Posterior cingulate gyrus (tissue), 11 donors: Measurements from ENCODE around the gene CEPT1.
"Not testable (repeated sequence)": the region's sequence is repeated elsewhere in the genome, so short reads cannot be mapped to it uniquely, and the experiment has no call there.

ENCODE experiments used
- DNase-seq, 10 donors: peaks; one replicate each; pipeline versions ENCODE4 v3.0.0 to v3.0.0-alpha.2; 2020 to 2021; ENCODE audit warnings: mixed read lengths in 3 of 10
- intact Hi-C: fragments of 100-400 bp; cut with DNase I; formaldehyde crosslinking; loops from one replicate; pipeline ENCODE4 v1.15.1; 2023

CEPT1 gene

GRCh38 chr1:111139956-111140679 lies at the start of gene CEPT1, which contains the start of gene DRAM2:
CEPT1 (plus strand) TSS chr1:111140223; CDS start chr1:111147715, 7,492 bp downstream.
DRAM2 (minus strand) TSS chr1:111140093; CDS start chr1:111131554, 8,539 bp downstream.
- intact Hi-C loops, result loop anchor here (2.0 kb wide), 1 partner anchor 309 kb away; the partner anchor contains the start of genes ATP5PB and WDR77
- DNase-seq, result peak; percentile 85 to 98 (median 94)

- DNase-seq, intact Hi-C loops: not testable (repeated sequence)
Observed at GRCh38 chr1:111095421-111095820, 44.6 kb upstream of the CEPT1 start.

DNA sequence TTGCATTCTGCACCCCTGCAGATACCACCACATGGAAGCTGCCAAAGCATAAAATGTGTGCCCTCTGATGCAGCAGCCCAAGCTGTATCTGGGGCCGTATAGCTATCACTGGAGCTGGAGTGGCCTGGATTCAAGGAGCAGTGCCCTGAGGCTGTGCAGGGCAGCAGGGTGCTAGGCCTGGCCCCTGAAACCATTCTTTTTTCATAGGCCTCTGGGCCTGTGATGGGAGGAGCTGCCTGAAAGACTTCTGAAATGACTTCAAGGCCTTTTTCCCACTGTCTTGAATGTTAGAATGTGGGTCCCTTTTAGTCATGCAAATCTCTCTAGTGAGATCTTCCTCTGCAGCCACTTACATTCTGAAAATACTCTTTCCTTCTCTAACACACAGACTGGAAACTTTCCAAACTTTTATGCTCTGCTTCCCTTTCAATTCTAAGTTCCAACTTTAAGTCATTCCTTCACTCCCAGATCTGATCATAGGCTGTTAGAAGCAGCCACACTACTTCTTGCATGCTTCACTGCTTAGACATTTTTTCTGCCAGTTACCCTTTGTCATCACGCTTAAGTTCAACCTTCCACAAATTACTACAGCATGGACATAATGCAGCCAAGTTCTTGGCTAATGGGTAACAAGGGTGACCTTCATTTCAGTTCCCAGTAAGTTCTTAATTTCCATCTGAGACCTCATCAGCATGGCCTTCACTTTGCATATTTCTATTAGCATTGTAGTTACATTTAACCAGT lies 42.5 kb upstream of the CEPT1 start:
- intact Hi-C loops, result no loop called here
- DNase-seq, result no peak

DNA sequence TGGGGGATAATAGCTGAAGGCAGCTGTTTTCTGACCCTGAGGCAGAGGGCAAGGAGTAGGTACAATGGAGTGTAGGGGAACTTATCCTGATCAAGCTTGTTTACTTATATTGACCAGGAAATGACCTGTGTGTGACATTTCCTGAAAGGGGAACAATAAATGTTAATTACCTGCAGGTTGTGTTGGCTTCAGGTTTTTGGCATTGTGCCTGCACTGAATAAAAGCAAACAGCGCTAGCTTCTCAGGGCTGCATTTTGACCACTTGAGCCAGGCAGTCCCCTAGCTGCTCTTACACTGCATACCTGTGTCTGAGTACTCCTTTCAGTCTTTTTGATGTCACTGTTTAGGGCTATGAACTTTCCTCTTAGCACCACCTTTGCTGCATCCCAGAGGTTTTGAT lies 40.7 kb upstream of the CEPT1 start:
- DNase-seq, result no peak

DNA sequence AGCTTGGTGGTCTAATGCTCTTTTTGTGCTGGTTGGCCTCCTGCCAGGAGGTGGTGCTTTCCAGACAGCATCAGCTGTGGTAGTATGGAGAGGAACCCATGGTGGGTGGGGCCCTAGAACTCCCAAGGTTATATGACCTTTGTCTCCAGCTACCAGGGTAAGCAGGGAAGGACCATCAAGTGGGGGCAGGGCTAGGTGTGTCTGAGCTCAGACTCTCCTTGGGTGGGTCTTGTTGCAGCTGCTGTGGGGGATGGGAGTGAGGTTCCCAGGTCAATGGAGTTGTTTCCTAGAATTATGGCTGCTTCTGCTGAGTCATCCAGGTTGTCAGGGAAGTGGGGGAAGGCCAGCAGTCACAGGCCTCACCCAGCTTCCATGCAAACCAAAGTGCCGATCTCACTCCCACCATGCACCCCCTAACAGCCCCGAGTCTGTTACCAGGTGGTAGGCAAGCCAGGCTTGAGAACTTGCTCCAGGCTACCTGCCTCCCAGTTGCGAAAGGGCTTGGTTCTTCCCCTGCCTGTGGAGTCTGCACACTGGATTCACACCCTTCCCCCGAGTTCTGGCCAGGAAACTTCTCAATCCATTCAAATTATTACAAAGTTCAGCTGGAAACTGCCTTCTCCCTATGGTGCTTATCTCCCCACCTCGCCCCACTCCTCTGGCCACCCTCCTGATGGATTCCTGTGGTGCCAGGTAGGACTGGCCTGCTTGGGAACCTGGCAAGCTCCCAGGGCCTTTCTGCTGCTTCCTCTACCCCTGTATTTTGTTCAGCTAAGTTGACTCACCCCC lies 38.0 kb upstream of the CEPT1 start:
- intact Hi-C loops, result no loop called here

More for the DNA sequence above, 40.7 kb upstream of the CEPT1 start:
- intact Hi-C loops, result no loop called here

GRCh38 chr1:111104981-111105380 lies 35.0 kb upstream of the CEPT1 start:
- intact Hi-C loops, result no loop called here
- no peak for DNase-seq

More for the DNA sequence above, 38.0 kb upstream of the CEPT1 start:
- no peak for DNase-seq

DNA sequence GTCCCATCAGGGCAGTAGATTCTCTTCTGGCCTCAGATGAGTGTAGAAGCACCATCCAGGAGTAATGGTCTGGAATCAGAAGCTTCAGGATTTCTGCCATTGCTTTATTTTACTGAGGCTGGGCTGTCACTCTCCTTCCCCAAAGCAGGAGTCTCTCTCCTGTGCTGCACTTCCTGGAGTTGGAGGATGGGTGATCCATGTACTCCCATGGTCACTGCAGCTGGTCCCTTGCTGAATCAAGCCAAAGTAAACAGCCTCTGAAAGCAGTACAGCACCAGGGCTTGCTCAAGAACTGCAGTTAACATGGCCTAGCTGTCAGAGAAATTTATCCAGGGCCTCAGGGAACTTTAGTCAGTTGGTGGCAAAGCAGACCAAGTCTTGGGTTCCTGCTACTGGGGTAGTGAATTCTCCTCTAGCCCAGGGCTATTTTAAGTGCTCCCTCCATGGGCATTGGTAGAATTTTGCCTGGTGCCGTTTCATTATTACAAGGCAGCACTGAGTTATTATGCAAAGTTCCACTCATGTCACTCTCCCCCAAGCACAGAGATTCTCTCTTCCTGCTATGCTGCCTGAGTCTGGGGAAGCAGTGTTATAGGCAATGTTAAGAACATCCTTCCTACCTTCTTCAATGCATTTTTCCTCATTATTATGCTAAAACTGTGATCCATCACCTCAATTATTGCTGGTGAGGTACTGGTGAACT lies 29.7 kb upstream of the CEPT1 start:
- intact Hi-C loops, result no loop called here
- no peak for DNase-seq

GRCh38 chr1:111116496-111116895 lies 23.5 kb upstream of the CEPT1 start:
- DNase-seq, result no peak
- intact Hi-C loops, result no loop called here

- no peak for DNase-seq
- intact Hi-C loops, result no loop called here
Observed at GRCh38 chr1:111126354-111126753, 13.7 kb upstream of the CEPT1 start.

- intact Hi-C loops, result no loop called here
- no peak for DNase-seq
Observed at GRCh38 chr1:111127923-111128643, 11.9 kb upstream of the CEPT1 start.

DNA sequence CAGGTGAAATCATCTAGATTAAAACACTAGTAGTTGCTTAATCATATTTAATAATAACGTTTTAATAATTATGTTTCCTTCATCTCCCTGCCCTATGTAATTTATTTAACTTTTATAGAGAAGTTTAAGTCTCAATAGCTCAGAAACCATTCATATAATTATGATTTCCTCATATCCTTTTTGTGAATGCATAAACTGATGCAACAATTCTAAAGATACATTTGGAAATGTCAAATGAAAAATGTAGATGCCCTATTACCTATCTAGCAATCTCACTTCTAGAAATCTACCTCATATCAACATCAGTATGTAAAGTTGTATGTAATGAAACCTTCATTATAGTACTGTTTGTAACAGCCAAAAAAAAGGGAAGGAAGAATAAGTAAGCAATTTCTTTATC lies 10.6 kb upstream of the CEPT1 start:
- intact Hi-C loops, result no loop called here
- no peak for DNase-seq

- DNase-seq, result no peak
- intact Hi-C loops, result no loop called here
Observed at GRCh38 chr1:111131693-111132092, 8.3 kb upstream of the CEPT1 start.

DNA sequence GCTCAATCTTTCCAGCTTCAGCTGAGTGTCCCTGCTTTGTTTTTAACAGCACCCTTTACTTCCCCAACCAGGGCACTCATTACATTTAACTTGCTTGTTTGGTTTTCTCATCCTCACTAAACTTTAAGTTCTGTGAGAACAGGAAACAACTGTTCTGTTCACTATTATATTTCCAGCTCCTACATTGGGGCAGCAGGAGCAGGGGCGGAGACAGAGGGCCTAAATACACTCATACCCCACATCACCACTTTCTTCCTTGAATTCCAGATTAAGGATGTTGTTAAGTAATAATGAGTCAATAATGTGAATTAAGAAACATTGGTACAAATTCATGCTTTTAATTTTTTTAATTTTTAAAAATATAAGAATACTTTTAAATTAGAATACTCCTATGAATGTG lies 6.2 kb upstream of the CEPT1 start:
- intact Hi-C loops, result no loop called here
- DNase-seq, result no peak

DNA sequence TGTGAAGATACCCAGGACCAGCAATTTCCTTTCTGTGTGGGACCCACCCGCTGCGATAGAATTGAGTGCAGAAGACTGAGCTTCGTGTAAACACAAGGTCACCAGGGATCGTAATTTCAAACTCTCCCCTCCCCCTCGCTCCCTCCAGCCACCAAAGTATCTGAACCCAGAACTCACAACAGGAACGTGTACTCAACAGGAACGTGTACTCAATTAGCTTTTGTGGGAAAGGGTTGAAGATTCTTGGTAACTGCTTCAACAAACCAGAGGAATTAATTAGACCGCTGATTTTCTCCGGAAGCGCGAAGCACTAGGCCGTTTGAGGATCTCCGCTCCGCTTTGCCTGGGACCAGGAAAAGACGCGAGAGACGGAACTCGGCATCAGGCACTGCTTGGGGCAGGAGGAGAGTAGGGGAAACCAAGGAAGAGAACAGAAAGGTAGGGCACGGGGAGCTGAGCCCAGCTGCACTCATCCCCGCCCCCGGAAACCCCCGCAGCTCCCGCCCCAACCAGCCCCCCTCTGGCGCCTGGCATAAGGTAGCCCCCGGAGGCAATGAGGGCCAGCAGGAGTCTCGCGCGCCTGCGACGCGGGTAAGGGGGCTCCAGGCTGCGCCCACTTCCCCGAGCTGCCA lies 583 bp upstream of the CEPT1 start:
- intact Hi-C loops, result loop anchor here (2.0 kb wide), 1 partner anchor 309 kb away; the partner anchor contains the start of genes ATP5PB and WDR77
- DNase-seq, result peak in 9 of 10 donors; percentile 16 to 82 (median 39)

DNA sequence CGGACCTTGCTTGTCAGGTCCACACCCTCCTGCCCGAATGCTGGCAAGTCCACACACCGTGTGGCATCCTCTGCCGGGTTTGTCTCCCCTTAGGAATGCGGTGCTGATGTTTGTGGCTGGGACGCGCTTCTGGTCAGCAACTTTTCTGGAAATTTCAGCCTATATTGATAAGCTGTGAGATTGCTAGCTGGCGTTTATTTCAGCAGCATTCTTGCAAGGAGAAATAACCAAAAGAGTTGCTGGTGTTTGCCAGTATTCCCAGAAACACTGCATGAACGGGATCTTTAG lies 601 bp downstream of the CEPT1 start:
- peak in 1 of 10 donors; percentile 44 for DNase-seq
- intact Hi-C loops, result no loop called here

- DNase-seq, result no peak
- intact Hi-C loops, result no loop called here
Observed at GRCh38 chr1:111141245-111142220, 1.5 kb downstream of the CEPT1 start.

GRCh38 chr1:111142356-111142975 lies 2.4 kb downstream of the CEPT1 start:
- intact Hi-C loops, result no loop called here

GRCh38 chr1:111145542-111145941 lies 5.5 kb downstream of the CEPT1 start:
- DNase-seq, result no peak
- intact Hi-C loops, result no loop called here

More at GRCh38 chr1:111142356-111142975, 2.4 kb downstream of the CEPT1 start:
- DNase-seq, result no peak
